IPS-18a (cell line): ENCODE measurements around the gene SLC28A3.

Experiments used
- H3K27ac ChIP-seq: one replicate; pipeline ENCODE4 v1.5.1; 2013; ENCODE audit warnings: low read length
- H3K27me3 ChIP-seq: one replicate; pipeline ENCODE4 v1.6.1; 2013; ENCODE audit warnings: mild to moderate bottlenecking, low read length; ENCODE audit not compliant: control insufficient read depth, insufficient read depth
- H3K36me3 ChIP-seq: one replicate; pipeline ENCODE4 v1.6.1; 2013; ENCODE audit warnings: low read depth, low read length; ENCODE audit not compliant: control insufficient read depth
- H3K4me1 ChIP-seq: one replicate; pipeline ENCODE4 v1.6.1; 2013; ENCODE audit warnings: low read depth, low read length; ENCODE audit not compliant: control insufficient read depth
- H3K4me3 ChIP-seq: one replicate; pipeline ENCODE4 v1.5.1; 2013; ENCODE audit warnings: low read length
- H3K9ac ChIP-seq: one replicate; pipeline ENCODE4 v1.6.1; 2013; ENCODE audit warnings: mild to moderate bottlenecking, low read length, moderate library complexity
- H3K9me3 ChIP-seq: one replicate; pipeline ENCODE4 v1.6.1; 2013; ENCODE audit warnings: low read depth, low read length; ENCODE audit not compliant: control insufficient read depth

SLC28A3 gene

GRCh38 chr9:84230355-84231145 is 110.0 kb downstream of the SLC28A3 start:
- no peaks in the 10 kb centered on the region for H3K36me3 ChIP-seq
- H3K9me3 ChIP-seq: no peaks in the 10 kb centered on the region
- no peak overlapping the region for H3K4me3 ChIP-seq
- H3K9ac ChIP-seq: no peak overlapping the region
- peaks cover 25% of the 10 kb centered on the region for H3K4me1 ChIP-seq
- no peak overlapping the region for H3K27ac ChIP-seq
- H3K27me3 ChIP-seq: no peaks in the 10 kb centered on the region

- Histone ChIP-seq H3K4me3 (no peak overlapping the region), H3K9ac (no peak overlapping the region), H3K27me3 (no peaks in the 10 kb centered on the region), H3K36me3 (no peaks in the 10 kb centered on the region), H3K4me1 (peaks cover 25% of the 10 kb centered on the region), H3K27ac (no peak overlapping the region), H3K9me3 (no peaks in the 10 kb centered on the region)
Measured at GRCh38 chr9:84229191-84229590, 111.4 kb downstream of the SLC28A3 start.

GRCh38 chr9:84228130-84228720 is 112.3 kb downstream of the SLC28A3 start:
- peaks cover 25% of the 10 kb centered on the region for H3K4me1 ChIP-seq
- H3K4me3 ChIP-seq: no peak overlapping the region
- no peak overlapping the region for H3K9ac ChIP-seq

GRCh38 chr9:84226126-84226525 is 114.4 kb downstream of the SLC28A3 start:
- H3K9ac ChIP-seq: no peak overlapping the region
- H3K27me3 ChIP-seq: no peaks in the 10 kb centered on the region
- no peaks in the 10 kb centered on the region for H3K36me3 ChIP-seq
- no peak overlapping the region for H3K27ac ChIP-seq
- no peaks in the 10 kb centered on the region for H3K9me3 ChIP-seq
- H3K4me1 ChIP-seq: peaks cover 25% of the 10 kb centered on the region
- no peak overlapping the region for H3K4me3 ChIP-seq

More at GRCh38 chr9:84228130-84228720, 112.3 kb downstream of the SLC28A3 start:
- Histone ChIP-seq H3K27ac (no peak overlapping the region), H3K36me3 (no peaks in the 10 kb centered on the region), H3K9me3 (no peaks in the 10 kb centered on the region), H3K27me3 (no peaks in the 10 kb centered on the region)
